ENCODE measurements around the gene KCNC2. TPM values are rescaled to one million over a fixed set of nuclear protein-coding genes. Genes with fewer than 3 reads are reported as not detected.
"Not testable (repeated sequence)": the region's sequence is repeated elsewhere in the genome, so short reads cannot be mapped to it uniquely, and the experiment has no call there.

The KCNC2 gene
- polyA plus RNA-seq, 1 donor: 0.42 TPM

GRCh38 chr12:75205558-75205957 is 4.1 kb downstream of the KCNC2 start:
- DNase-seq: no peak
- Histone ChIP-seq H3K36me3 (ENCODE audit: control insufficient read depth, insufficient read depth, low read length) (no peaks in the 10 kb centered on the region), H3K27me3 (ENCODE audit: control insufficient read depth, insufficient read depth, low read length) (peaks cover 45% of the 10 kb centered on the region), H3K4me3 (ENCODE audit: low read length) (no peak overlapping the region), H3K27ac (ENCODE audit: low read length) (no peak overlapping the region), H3K4me1 (ENCODE audit: control insufficient read depth, insufficient read depth, low read length) (peaks cover 3% of the 10 kb centered on the region), H3K9me3 (ENCODE audit: control insufficient read depth, low read depth, low read length) (peaks cover 16% of the 10 kb centered on the region)
- no CpG with 5 or more reads among the region's 1 CpG for WGBS (ENCODE audit: insufficient coverage, low lambda C conversion rate)

DNA sequence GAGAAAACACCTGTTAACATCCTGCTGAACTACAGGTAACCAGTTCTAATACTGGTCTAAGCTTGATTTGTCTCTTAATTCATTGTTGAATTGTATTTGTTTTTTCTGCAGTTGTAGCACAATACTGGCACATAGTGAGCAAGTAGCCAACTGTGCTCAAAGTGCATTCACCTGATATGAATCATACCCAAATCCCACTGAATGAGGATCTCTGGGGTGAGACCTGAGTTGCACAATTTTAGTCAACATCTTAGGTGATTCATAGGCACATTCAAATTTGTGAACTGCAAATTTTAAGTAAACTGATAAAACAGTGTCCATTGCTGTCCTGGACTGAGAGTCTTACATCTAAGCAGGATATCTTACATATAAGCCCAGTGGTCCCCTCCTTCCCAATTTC is 12.8 kb downstream of the KCNC2 start:
- no peak overlapping the region for H3K4me3 ChIP-seq (ENCODE audit: low read length)
- H3K36me3 ChIP-seq (ENCODE audit: control insufficient read depth, insufficient read depth, low read length): no peaks in the 10 kb centered on the region
- no peaks in the 10 kb centered on the region for H3K27me3 ChIP-seq (ENCODE audit: control insufficient read depth, insufficient read depth, low read length)
- no peaks in the 10 kb centered on the region for H3K4me1 ChIP-seq (ENCODE audit: control insufficient read depth, insufficient read depth, low read length)
- DNase-seq: no peak
- H3K27ac ChIP-seq (ENCODE audit: low read length): no peak overlapping the region
- no peaks in the 10 kb centered on the region for H3K9me3 ChIP-seq (ENCODE audit: control insufficient read depth, low read depth, low read length)

DNA sequence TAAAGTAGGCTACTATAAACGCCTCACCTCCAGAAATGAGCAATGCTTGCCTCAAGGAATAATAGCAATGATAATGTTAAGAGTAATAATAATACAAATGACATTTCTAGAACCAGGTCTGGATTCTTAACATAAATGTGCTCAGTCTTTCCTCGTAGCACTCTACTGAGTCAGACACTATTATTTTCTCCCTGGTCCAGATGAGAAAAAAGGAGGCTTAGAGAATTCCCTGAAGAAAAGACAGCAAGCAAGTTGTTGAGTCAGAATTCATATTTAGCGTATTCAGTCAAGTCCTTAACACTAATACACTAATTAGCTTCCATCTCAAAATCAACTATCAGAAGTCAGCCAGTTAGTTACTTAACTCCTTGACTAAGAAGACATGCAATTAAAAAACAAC is 13.2 kb downstream of the KCNC2 start:
- H3K27me3 ChIP-seq (ENCODE audit: control insufficient read depth, insufficient read depth, low read length): no peaks in the 10 kb centered on the region
- DNase-seq: no peak
- no peaks in the 10 kb centered on the region for H3K36me3 ChIP-seq (ENCODE audit: control insufficient read depth, insufficient read depth, low read length)
- no CpG with 5 or more reads among the region's 3 CpGs for WGBS (ENCODE audit: insufficient coverage, low lambda C conversion rate)
- no peak overlapping the region for H3K4me3 ChIP-seq (ENCODE audit: low read length)
- H3K4me1 ChIP-seq (ENCODE audit: control insufficient read depth, insufficient read depth, low read length): no peaks in the 10 kb centered on the region
- no peaks in the 10 kb centered on the region for H3K9me3 ChIP-seq (ENCODE audit: control insufficient read depth, low read depth, low read length)
- no peak overlapping the region for H3K27ac ChIP-seq (ENCODE audit: low read length)

DNA sequence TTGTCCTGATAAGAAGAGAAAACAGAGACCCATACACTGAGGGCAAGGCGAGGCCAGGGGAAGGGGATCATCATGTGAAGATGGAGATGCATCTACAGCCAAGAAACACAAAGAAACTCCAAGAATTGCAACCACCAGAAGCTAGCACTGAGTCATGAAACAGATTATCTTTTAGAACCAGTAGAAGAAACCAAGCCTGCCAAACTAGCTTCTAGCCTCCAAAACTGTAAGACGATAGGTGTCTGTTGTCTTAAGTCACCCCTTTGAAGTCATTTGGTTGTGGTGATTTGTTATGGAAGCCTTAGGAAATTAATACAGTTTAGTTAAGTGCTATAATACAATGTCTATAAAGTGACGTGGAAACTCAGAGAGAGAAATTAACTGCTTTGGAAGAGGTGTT is 15.4 kb downstream of the KCNC2 start:
- Histone ChIP-seq H3K4me1 (ENCODE audit: control insufficient read depth, insufficient read depth, low read length) (no peaks in the 10 kb centered on the region), H3K27ac (ENCODE audit: low read length) (no peak overlapping the region)
- 100% methylated on average over 1 of the region's 3 CpGs for whole genome bisulfite sequencing (ENCODE audit: insufficient coverage, low lambda C conversion rate)

DNA sequence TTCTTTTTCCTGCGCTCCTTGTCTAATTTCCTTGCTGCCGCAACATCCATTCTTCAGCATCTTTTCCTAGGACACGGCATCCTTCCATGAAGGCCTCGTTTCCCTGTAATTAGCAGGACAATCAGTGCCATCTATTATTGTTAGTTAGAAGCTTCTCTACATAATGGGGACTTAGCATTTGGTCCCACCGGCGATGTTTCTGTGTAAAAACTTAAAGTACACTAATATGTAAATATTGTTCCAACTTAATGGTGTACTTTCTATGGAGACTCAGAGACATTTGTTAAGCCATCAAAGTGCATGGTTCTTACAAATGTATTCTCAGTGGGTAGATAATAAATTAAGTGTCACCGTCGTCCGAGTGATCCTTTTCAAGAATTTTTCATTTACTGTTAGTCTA is 17.4 kb downstream of the KCNC2 start:
- no peak overlapping the region for H3K4me3 ChIP-seq (ENCODE audit: low read length)
- DNase-seq: no peak
- no peaks in the 10 kb centered on the region for H3K9me3 ChIP-seq (ENCODE audit: control insufficient read depth, low read depth, low read length)
- WGBS (ENCODE audit: insufficient coverage, low lambda C conversion rate): 100% methylated on average over 4 of the region's 9 CpGs
- H3K36me3 ChIP-seq (ENCODE audit: control insufficient read depth, insufficient read depth, low read length): no peaks in the 10 kb centered on the region
- no peaks in the 10 kb centered on the region for H3K4me1 ChIP-seq (ENCODE audit: control insufficient read depth, insufficient read depth, low read length)
- no peaks in the 10 kb centered on the region for H3K27me3 ChIP-seq (ENCODE audit: control insufficient read depth, insufficient read depth, low read length)
- no peak overlapping the region for H3K27ac ChIP-seq (ENCODE audit: low read length)

More for the DNA sequence above, 15.4 kb downstream of the KCNC2 start:
- Histone ChIP-seq H3K27me3 (ENCODE audit: control insufficient read depth, insufficient read depth, low read length) (no peaks in the 10 kb centered on the region), H3K36me3 (ENCODE audit: control insufficient read depth, insufficient read depth, low read length) (no peaks in the 10 kb centered on the region), H3K4me3 (ENCODE audit: low read length) (no peak overlapping the region), H3K9me3 (ENCODE audit: control insufficient read depth, low read depth, low read length) (no peaks in the 10 kb centered on the region)
- DNase-seq: no peak

DNA sequence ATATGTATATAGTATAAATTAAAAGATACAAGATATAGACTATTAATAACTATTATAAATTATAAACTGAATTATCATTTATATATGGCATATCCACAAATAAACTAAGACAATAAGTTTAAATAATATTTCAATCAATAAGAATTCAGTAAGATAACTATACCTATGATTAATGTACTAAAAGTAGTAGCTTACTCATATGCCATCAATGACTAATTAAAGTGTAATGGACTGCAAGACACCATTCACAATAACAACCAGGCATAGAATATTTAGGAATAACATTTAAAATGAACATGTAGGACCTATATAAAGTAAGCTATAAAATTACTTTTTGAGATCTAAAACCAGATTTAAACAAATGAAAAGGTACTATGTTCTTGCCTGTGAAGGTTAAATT is 18.8 kb downstream of the KCNC2 start:
- Histone ChIP-seq H3K36me3 (ENCODE audit: control insufficient read depth, insufficient read depth, low read length) (no peaks in the 10 kb centered on the region), H3K4me3 (ENCODE audit: low read length) (no peak overlapping the region), H3K4me1 (ENCODE audit: control insufficient read depth, insufficient read depth, low read length) (no peaks in the 10 kb centered on the region), H3K9me3 (ENCODE audit: control insufficient read depth, low read depth, low read length) (no peaks in the 10 kb centered on the region), H3K27me3 (ENCODE audit: control insufficient read depth, insufficient read depth, low read length) (no peaks in the 10 kb centered on the region), H3K27ac (ENCODE audit: low read length) (no peak overlapping the region)
- DNase-seq: no peak

GRCh38 chr12:75185881-75186280 is 23.8 kb downstream of the KCNC2 start:
- not testable (repeated sequence) for H3K27ac ChIP-seq (ENCODE audit: low read length); H3K9me3 ChIP-seq (ENCODE audit: control insufficient read depth, low read depth, low read length); H3K27me3 ChIP-seq (ENCODE audit: control insufficient read depth, insufficient read depth, low read length); H3K4me1 ChIP-seq (ENCODE audit: control insufficient read depth, insufficient read depth, low read length); DNase-seq; H3K36me3 ChIP-seq (ENCODE audit: control insufficient read depth, insufficient read depth, low read length); H3K4me3 ChIP-seq (ENCODE audit: low read length)
- WGBS (ENCODE audit: insufficient coverage, low lambda C conversion rate): 100% methylated on average over 1 of the region's 3 CpGs

- no peak overlapping the region for H3K4me3 ChIP-seq (ENCODE audit: low read length)
- no peaks in the 10 kb centered on the region for H3K36me3 ChIP-seq (ENCODE audit: control insufficient read depth, insufficient read depth, low read length)
- no peak for DNase-seq
- no peak overlapping the region for H3K27ac ChIP-seq (ENCODE audit: low read length)
- H3K27me3 ChIP-seq (ENCODE audit: control insufficient read depth, insufficient read depth, low read length): no peaks in the 10 kb centered on the region
- H3K4me1 ChIP-seq (ENCODE audit: control insufficient read depth, insufficient read depth, low read length): no peaks in the 10 kb centered on the region
- no peaks in the 10 kb centered on the region for H3K9me3 ChIP-seq (ENCODE audit: control insufficient read depth, low read depth, low read length)
These were observed 25.1 kb downstream of the KCNC2 start for GRCh38 chr12:75184516-75184915.

DNA sequence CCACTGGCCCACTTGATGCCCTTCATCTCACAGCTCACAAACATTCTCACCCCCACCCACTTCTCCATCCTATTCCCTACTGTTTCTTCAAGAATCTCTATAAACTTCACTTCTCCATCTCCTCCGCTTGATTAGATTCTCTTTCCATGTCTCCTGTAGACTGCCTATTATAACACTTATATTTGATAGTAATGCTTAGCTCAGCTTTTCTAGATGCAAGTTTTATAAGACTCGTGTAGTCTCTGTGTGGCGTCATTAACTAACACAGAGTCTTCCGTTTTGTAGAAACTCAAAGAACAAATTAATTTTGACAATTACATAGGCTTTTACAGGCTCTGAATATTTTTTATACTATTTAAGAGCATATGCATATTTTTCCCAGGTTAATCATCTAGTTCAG is 25.7 kb downstream of the KCNC2 start:
- H3K4me1 ChIP-seq (ENCODE audit: control insufficient read depth, insufficient read depth, low read length): no peaks in the 10 kb centered on the region
- no peak overlapping the region for H3K27ac ChIP-seq (ENCODE audit: low read length)
- no peaks in the 10 kb centered on the region for H3K36me3 ChIP-seq (ENCODE audit: control insufficient read depth, insufficient read depth, low read length)
- no peaks in the 10 kb centered on the region for H3K27me3 ChIP-seq (ENCODE audit: control insufficient read depth, insufficient read depth, low read length)
- H3K4me3 ChIP-seq (ENCODE audit: low read length): no peak overlapping the region
- no peaks in the 10 kb centered on the region for H3K9me3 ChIP-seq (ENCODE audit: control insufficient read depth, low read depth, low read length)
- 100% methylated on average over 1 of the region's 4 CpGs for WGBS (ENCODE audit: insufficient coverage, low lambda C conversion rate)
- DNase-seq: no peak

- no peaks in the 10 kb centered on the region for H3K36me3 ChIP-seq (ENCODE audit: control insufficient read depth, insufficient read depth, low read length)
- no peak overlapping the region for H3K4me3 ChIP-seq (ENCODE audit: low read length)
- no peaks in the 10 kb centered on the region for H3K9me3 ChIP-seq (ENCODE audit: control insufficient read depth, low read depth, low read length)
- H3K4me1 ChIP-seq (ENCODE audit: control insufficient read depth, insufficient read depth, low read length): no peaks in the 10 kb centered on the region
- DNase-seq: no peak
- no peak overlapping the region for H3K27ac ChIP-seq (ENCODE audit: low read length)
- no peaks in the 10 kb centered on the region for H3K27me3 ChIP-seq (ENCODE audit: control insufficient read depth, insufficient read depth, low read length)
These were observed 31.6 kb downstream of the KCNC2 start for GRCh38 chr12:75177997-75178396.

GRCh38 chr12:75172611-75173010 is 37.0 kb downstream of the KCNC2 start:
- H3K36me3 ChIP-seq (ENCODE audit: control insufficient read depth, insufficient read depth, low read length): no peaks in the 10 kb centered on the region
- WGBS (ENCODE audit: insufficient coverage, low lambda C conversion rate): no CpG with 5 or more reads among the region's 1 CpG
- no peaks in the 10 kb centered on the region for H3K9me3 ChIP-seq (ENCODE audit: control insufficient read depth, low read depth, low read length)
- no peaks in the 10 kb centered on the region for H3K27me3 ChIP-seq (ENCODE audit: control insufficient read depth, insufficient read depth, low read length)
- no peak overlapping the region for H3K27ac ChIP-seq (ENCODE audit: low read length)
- no peaks in the 10 kb centered on the region for H3K4me1 ChIP-seq (ENCODE audit: control insufficient read depth, insufficient read depth, low read length)
- no peak overlapping the region for H3K4me3 ChIP-seq (ENCODE audit: low read length)
- DNase-seq: no peak
